A549 (cell line): Measurements from ENCODE around the gene ADAM8.
A peak's percentile ranks its signal among the peaks of the same experiment; 100 is the strongest.

Source experiments
- CBX8 ChIP-seq: fragments of 200-600 bp; sonication (generic); IDR thresholded peaks from 2 replicates; pipeline ENCODE4 v1.6.1; 2016
- CHD2 ChIP-seq: fragments of 150-350 bp; IDR thresholded peaks from 2 replicates; pipeline ENCODE4 v1.6.1; 2014; ENCODE audit warnings: low read length; ENCODE audit not compliant: partially characterized antibody
- HOXB5 ChIP-seq: fragments of 250-450 bp; sonication (Bioruptor Pico); IDR thresholded peaks from 2 replicates; pipeline ENCODE4 v1.5.0; 2020; ENCODE audit warnings: mild to moderate bottlenecking, moderate library complexity
- MYC ChIP-seq: IDR thresholded peaks from 2 replicates; pipeline ENCODE4 v1.6.1; 2012; ENCODE audit warnings: mild to moderate bottlenecking, inconsistent platforms, low read length, improper control_type of control experiment, borderline replicate concordance
- POLR2AphosphoS2 ChIP-seq: conservative IDR thresholded peaks from 2 replicates; pipeline ENCODE4 v1.6.1; 2012; ENCODE audit warnings: low read length, improper control_type of control experiment, inconsistent platforms
- SREBF2 ChIP-seq: fragments of 450-650 bp; IDR thresholded peaks from 2 replicates; pipeline ENCODE4 v1.6.1; 2014; ENCODE audit warnings: mild to moderate bottlenecking, moderate library complexity
- ZSCAN20 ChIP-seq: fragments of 250-450 bp; sonication (Bioruptor Pico); IDR thresholded peaks from 2 replicates; pipeline ENCODE4 v1.8.0; 2022; ENCODE audit warnings: mild to moderate bottlenecking, moderate library complexity
- TF ChIP-seq, protein P1 (sequence below): fragments of >200 bp; sonication (Bioruptor Twin); formaldehyde crosslinking; IDR thresholded peaks from 3 replicates; pipeline ENCODE4 v1.5.1; 2016

DNA sequence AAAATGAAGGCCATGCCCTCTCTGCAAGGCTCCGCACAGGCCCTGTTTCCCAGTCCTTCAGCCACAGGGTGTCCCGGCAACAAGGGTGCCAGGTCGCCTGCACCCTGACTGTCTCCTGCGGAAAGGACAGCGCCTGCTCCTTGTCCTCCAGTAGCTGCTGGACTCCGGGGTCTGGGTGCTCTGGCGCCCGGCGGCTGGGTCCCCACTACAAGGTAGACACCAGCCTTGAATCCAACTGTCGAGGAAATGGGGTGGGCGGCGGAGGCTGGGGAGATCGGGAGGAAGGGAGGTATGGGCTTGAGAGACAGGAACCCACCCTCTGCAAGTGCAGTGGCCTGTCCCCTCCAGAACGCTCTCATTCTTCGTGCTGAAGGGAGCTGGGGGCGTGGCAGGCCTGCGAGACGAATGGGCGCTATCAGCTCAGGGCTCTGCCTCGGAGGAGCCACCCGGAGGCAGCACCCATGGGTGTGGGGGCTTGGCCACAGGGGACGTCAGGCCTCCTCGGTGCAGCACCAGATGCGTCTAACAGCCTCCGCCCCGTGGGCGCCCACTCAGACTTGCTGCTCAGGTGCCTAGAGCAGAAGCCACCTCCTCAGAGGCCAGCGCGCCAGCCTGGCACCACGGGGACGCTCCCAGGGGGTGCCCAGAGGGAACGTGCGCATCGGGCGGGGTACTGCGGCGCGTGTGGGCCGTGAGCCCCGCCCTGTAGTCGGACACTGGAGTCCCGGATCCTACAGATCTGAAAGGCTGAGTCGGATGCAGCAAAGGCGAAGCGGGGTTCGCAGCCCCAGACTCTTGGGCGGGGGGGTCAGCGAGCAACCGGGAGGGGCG, 15.6 kb downstream of the ADAM8 start:
- TF ChIP-seq, protein P1, sequence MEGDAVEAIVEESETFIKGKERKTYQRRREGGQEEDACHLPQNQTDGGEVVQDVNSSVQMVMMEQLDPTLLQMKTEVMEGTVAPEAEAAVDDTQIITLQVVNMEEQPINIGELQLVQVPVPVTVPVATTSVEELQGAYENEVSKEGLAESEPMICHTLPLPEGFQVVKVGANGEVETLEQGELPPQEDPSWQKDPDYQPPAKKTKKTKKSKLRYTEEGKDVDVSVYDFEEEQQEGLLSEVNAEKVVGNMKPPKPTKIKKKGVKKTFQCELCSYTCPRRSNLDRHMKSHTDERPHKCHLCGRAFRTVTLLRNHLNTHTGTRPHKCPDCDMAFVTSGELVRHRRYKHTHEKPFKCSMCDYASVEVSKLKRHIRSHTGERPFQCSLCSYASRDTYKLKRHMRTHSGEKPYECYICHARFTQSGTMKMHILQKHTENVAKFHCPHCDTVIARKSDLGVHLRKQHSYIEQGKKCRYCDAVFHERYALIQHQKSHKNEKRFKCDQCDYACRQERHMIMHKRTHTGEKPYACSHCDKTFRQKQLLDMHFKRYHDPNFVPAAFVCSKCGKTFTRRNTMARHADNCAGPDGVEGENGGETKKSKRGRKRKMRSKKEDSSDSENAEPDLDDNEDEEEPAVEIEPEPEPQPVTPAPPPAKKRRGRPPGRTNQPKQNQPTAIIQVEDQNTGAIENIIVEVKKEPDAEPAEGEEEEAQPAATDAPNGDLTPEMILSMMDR: no peak
- TF ChIP-seq HOXB5 (CRISPR knock-in tag) (no peak), CHD2 (no peak), POLR2AphosphoS2 (no peak), MYC (peak; percentile 23; the same call in 1 of the 2 replicates), CBX8 (no peak), SREBF2 (no peak), ZSCAN20 (CRISPR knock-in tag) (no peak)
